ENCODE measurements around the gene GATA3.

The GATA3 gene

GRCh38 chr10:8112942-8113442 lies 58.5 kb downstream of the GATA3 start:
- H3K4me3 ChIP-seq (ENCODE audit: low read depth, low read length), result no peak overlapping the region
- no peak for TF ChIP-seq CTCF (IDR thresholded peaks at IDR 0.05; ENCODE audit: low read depth, low read length)
- in situ Hi-C loops (cut with HindIII; ENCODE audit: low sequenced_read_pairs), result no loop called here

GRCh38 chr10:8113616-8114015 lies 59.1 kb downstream of the GATA3 start:
- in situ Hi-C loops (cut with HindIII; ENCODE audit: low sequenced_read_pairs), result no loop called here
- DNase-seq (ENCODE audit: low read depth, low spot score), result no peak
- no peak overlapping the region for H3K4me3 ChIP-seq (ENCODE audit: low read depth, low read length)
- no peak for TF ChIP-seq CTCF (IDR thresholded peaks at IDR 0.05; ENCODE audit: low read depth, low read length)

More at GRCh38 chr10:8112942-8113442, 58.5 kb downstream of the GATA3 start:
- DNase-seq (ENCODE audit: low read depth, low spot score), result no peak

GRCh38 chr10:8114741-8115617 lies 60.5 kb downstream of the GATA3 start:
- no peak overlapping the region for H3K4me3 ChIP-seq (ENCODE audit: low read depth, low read length)
- in situ Hi-C loops (cut with HindIII; ENCODE audit: low sequenced_read_pairs), result no loop called here
- no peak for TF ChIP-seq CTCF (IDR thresholded peaks at IDR 0.05; ENCODE audit: low read depth, low read length)
- DNase-seq (ENCODE audit: low read depth, low spot score), result no peak

GRCh38 chr10:8115618-8115980 lies 61.1 kb downstream of the GATA3 start:
- in situ Hi-C loops (cut with HindIII; ENCODE audit: low sequenced_read_pairs), result no loop called here
- H3K4me3 ChIP-seq (ENCODE audit: low read depth, low read length), result no peak overlapping the region
- no peak for DNase-seq (ENCODE audit: low read depth, low spot score)
- TF ChIP-seq CTCF (IDR thresholded peaks at IDR 0.05; ENCODE audit: low read depth, low read length), result no peak

GRCh38 chr10:8116474-8116873 lies 62.0 kb downstream of the GATA3 start:
- in situ Hi-C loops (cut with HindIII; ENCODE audit: low sequenced_read_pairs), result no loop called here
- no peak overlapping the region for H3K4me3 ChIP-seq (ENCODE audit: low read depth, low read length)
- no peak for TF ChIP-seq CTCF (IDR thresholded peaks at IDR 0.05; ENCODE audit: low read depth, low read length)
- no peak for DNase-seq (ENCODE audit: low read depth, low spot score)

GRCh38 chr10:8116926-8117493 lies 62.5 kb downstream of the GATA3 start:
- DNase-seq (ENCODE audit: low read depth, low spot score), result no peak

More at GRCh38 chr10:8116926-8117493, 62.5 kb downstream of the GATA3 start:
- H3K4me3 ChIP-seq (ENCODE audit: low read depth, low read length), result no peak overlapping the region
- TF ChIP-seq CTCF (IDR thresholded peaks at IDR 0.05; ENCODE audit: low read depth, low read length), result no peak
- in situ Hi-C loops (cut with HindIII; ENCODE audit: low sequenced_read_pairs), result no loop called here

Measured in astrocyte of the spinal cord (primary cell).